ENCODE measurements around the gene CACNA1G. TPM values are rescaled to one million over a fixed set of nuclear protein-coding genes. Genes with fewer than 3 reads are reported as not detected.

CACNA1G gene
- total and polyA plus RNA-seq, 9 of the 15 experiments (the other 6 are each of a cell fraction or from before 2014, with no cell fraction given), result 0.01 TPM; not detected in 8

- no peak overlapping the region for H3K4me2 ChIP-seq (ENCODE audit: insufficient read depth, low read length)
- no peak overlapping the region for H3K4me3 ChIP-seq
- no peaks in the 10 kb centered on the region for H3K79me2 ChIP-seq (ENCODE audit: control insufficient read depth, insufficient read depth, low read length)
- H3K27me3 ChIP-seq (ENCODE audit: control insufficient read depth in 2 of 2, insufficient read depth in 2 of 2, low read length in 2 of 2), result no peaks in the 10 kb centered on the region
- ChIA-PET POLR2A (interaction anchor here (0.8 kb wide), 1 partner anchor 93 kb away, joined by 3 read pairs; no protein-coding TSS in a partner anchor), CTCF (ENCODE audit: low intra/inter-chr PET ratio) (no interaction called here)
- H3K9me1 ChIP-seq (ENCODE audit: control insufficient read depth, insufficient read depth, low read length), result no peaks in the 10 kb centered on the region
- H3K4me1 ChIP-seq (replicated peaks in 1 of 2; ENCODE audit: control insufficient read depth in 2 of 2, insufficient read depth in 2 of 2, low read length in 2 of 2), result peaks cover 15 to 57% of the 10 kb centered on the region in 2 experiments; a peak in 4 of 5 replicates
- WGBS (ENCODE audit: insufficient coverage, low coverage, missing lambda C conversion rate), result 29% methylated on average over 7 of the region's 7 CpGs
- no peaks in the 10 kb centered on the region for H3K36me3 ChIP-seq (ENCODE audit: control insufficient read depth, insufficient read depth, low read length)
- H3K9ac ChIP-seq (ENCODE audit: insufficient read depth in 1 of 2, low read depth in 2 of 2, low read length in 2 of 2), result no peak overlapping the region
- FAIRE-seq (no peak), ATAC-seq (no peak), DNase-seq (ENCODE audit: extremely low read depth in 1 of 4, low spot score in 3 of 4) (no peak)
- H3K27ac ChIP-seq (ENCODE audit: extremely low read depth, low read depth, low read length), result no peak overlapping the region
- H2AFZ ChIP-seq (ENCODE audit: low read depth, low read length), result peak overlapping the region; percentile 60; the same call in 1 of the 2 replicates
- intact Hi-C loops (cut with micrococcal nuclease), result no loop called here
- H3K9me3 ChIP-seq (replicated peaks; ENCODE audit: control insufficient read depth, insufficient read depth, low read depth, low read length), result no peaks in the 10 kb centered on the region
- in situ Hi-C loops (cut with MboI), result loop anchor here (10.0 kb wide), 1 partner anchor 410 kb away; no protein-coding TSS in a partner anchor
- 0 out of 2 replicates have a peak, but pooled peaks cover 4% of the 10 kb centered on the region for H4K20me1 ChIP-seq (replicated peaks; ENCODE audit: control insufficient read depth, insufficient read depth, low read length)
- no TSS peak for BruUV-seq (replicated peaks)
- TF ChIP-seq CCNT2 (IDR thresholded peaks at IDR 0.05; ENCODE audit: borderline replicate concordance, extremely low read depth, insufficient read length, low read depth, low read length), result no peak
- TF ChIP-seq ZNF23 (CRISPR knock-in tag; IDR thresholded peaks at IDR 0.05), result no peak
- no peak for TF ChIP-seq REST (IDR thresholded peaks at IDR 0.05; ENCODE audit: borderline replicate concordance)
- no peak for TF ChIP-seq REST (CRISPR knock-in tag; IDR thresholded peaks at IDR 0.05; ENCODE audit: low read depth)
- TF ChIP-seq POLR2B (IDR thresholded peaks at IDR 0.05; ENCODE audit: low read depth, partially characterized antibody), result no peak
- no peak for TF ChIP-seq ZNF76 (CRISPR knock-in tag; IDR thresholded peaks at IDR 0.05; ENCODE audit: borderline replicate concordance)
- TF ChIP-seq TFAM (CRISPR knock-in tag; conservative IDR thresholded peaks at IDR 0.05), result no peak
- no peak for TF ChIP-seq E4F1 (CRISPR knock-in tag; IDR thresholded peaks at IDR 0.05; ENCODE audit: borderline replicate concordance)
- TF ChIP-seq ZNF780A (CRISPR knock-in tag; IDR thresholded peaks at IDR 0.05), result no peak
- no peak for TF ChIP-seq IRF9 (tag; IDR thresholded peaks at IDR 0.05)
- TF ChIP-seq MAFK (IDR thresholded peaks at IDR 0.05; ENCODE audit: low read length), result no peak
These were observed 16.0 kb upstream of the CACNA1G start for GRCh38 chr17:50544516-50544915.
